HG02588 (cell line): ENCODE measurements around the gene BEND4.
"Not testable (repeated sequence)": the region's sequence is repeated elsewhere in the genome, so short reads cannot be mapped to it uniquely, and the experiment has no call there.

ENCODE experiments used
- ATAC-seq: cut with Tn5 transposase; IDR thresholded peaks from one replicate; pipeline ENCODE4 v1.9.1; 2021; ENCODE audit warnings: mild to moderate bottlenecking, moderate library complexity; ENCODE audit not compliant: unreplicated experiment

Gene BEND4

DNA sequence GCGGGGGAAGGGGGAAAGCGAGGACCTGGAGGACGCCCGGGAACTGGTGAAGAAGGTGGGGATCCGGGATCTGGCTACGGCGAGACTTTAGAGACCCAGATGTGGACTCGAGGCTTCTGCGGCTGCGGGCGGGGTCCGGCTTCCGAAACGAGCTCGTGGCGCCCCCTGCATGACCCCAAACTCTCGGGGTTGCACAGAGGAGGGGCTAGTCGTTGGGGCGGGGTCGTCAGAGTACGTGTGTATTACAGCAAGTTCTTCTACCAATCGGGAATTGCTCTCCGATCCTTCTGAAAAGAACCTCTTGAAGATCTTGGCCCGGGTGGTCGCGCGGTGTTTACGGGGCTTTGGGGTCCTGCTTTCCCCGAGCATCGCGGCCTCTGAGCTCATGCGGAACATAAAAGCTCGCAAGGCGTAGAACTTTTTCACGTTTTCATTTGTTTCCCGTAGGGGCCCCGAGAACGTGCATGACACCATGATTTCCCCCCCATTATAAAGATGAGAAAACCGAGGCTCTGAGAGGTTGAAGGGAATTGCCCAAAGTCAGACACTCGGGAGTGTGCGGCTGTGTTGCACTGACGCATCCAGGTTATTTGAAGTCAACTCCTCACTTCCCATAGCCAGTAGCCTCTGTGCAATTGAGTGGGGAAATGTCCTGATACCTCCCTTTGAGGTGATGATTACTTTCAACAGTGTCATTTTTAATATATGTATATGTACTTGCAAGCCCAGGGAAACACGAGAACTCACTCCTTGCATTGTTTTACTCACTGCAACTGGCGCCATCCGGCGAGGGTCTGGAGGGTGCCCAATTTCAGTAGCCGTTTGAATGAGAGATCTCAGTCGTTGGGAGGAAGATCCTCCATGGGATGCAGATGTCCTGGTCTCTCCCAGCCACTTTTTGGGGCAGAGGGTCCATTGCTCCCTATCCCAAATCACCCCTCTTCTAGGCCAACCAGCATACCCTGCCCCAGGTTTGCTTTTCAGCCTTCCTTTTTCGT lies at the start of gene BEND4:
BEND4 (minus strand) TSS at position 149 of the 998 bp plus-strand sequence. CDS start 512 bp downstream, outside the sequence.
- ATAC-seq: peak; percentile 15

DNA sequence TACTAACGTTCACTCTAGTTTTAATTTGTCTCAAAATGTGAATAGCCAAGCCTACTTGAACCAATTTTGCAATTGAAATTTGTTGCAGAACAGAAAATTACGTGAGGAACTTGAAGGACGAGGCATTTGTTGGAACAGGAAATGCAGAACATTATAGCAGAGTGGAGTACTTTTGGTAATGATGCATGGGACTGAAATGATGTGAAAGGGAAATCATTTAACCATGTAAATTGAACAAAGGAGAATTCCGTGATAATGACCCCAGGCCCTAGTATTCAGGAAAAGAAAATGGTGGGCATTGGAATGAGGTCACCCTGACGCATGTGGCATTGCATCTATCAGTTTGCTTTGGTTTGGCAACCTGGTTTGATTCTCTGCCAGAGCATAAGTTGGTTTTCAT lies 44.9 kb upstream of the BEND4 start:
- ATAC-seq: no peak

DNA sequence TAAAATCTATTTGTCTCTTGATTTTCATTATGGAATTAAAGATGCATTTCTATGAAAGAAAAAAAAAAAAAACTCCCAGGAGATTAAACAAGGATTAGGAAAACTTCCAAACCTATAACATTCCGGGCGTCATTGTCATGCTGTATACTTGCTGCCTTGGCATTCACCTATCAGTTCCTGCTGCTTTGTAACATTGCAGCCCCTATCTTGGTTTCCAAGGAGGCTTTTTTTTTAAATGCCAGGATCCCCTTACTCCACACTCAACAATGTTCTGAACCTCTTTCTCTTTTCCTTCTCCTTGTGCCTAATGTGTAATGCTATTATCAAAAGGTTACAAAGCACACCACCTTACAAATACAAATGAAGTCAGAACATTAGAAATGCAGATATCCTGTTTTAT lies 20.5 kb upstream of the BEND4 start:
- no peak for ATAC-seq

DNA sequence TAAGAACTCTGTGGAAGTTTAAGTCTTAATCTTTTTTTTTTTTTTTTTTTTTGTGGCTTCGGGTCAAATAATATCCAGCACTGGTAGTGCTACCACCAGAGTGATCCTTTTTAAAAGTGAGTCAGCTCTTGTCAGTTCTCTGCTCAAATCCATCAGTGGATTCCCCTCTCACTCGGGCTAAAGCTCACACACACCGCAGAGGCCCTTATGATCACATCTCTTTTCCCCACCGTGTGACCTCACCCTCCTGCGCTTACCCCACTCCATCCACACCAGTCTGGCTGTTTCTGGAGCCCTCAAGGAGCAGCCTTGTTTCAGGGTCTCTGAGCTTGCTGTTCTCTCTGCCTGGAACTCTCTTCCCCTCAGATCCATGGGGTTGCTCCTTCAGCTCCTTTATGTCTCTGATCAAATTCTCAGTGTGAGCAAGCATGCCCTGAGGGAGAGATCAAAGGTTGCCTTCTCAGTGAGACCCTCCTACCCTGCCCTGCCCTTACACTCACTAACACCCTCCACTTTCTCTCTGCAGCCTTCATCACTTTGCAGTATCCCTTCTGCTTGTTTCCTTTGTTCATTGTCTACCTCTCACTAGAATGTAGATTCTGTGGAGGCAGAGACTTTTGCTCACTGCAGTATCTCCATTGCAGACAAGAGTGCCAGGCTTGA lies 19.8 kb upstream of the BEND4 start:
- no peak for ATAC-seq

DNA sequence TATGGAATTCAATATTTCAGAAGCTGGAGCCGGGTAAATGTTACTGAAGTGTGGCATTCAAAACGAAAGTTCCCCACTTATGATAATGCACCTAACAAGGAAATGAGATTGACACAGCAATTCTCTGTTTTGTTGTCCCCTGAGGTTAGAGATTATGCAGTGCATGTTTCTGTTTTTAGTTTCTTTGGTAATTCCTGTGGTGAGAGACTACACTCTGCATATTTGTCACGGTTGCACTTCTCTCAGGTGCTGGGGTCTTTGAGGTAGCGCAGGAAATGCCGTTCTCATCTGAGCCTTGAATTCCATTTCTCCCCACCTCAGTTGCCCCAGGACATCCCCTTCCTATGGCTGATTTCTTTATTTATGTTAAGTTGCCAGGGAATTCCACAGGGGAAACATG lies 15.3 kb upstream of the BEND4 start:
- ATAC-seq: peak; percentile 99

- not testable (repeated sequence) for ATAC-seq
These were observed 13.7 kb upstream of the BEND4 start for GRCh38 chr4:42166186-42166585.

- no peak for ATAC-seq
These were observed 7.0 kb upstream of the BEND4 start for GRCh38 chr4:42159271-42160001.

- peak; percentile 65 for ATAC-seq
These were observed 618 bp downstream of the BEND4 start for GRCh38 chr4:42151568-42152506.

GRCh38 chr4:42150653-42151567 lies 1.5 kb downstream of the BEND4 start:
- peak; percentile 32 for ATAC-seq

DNA sequence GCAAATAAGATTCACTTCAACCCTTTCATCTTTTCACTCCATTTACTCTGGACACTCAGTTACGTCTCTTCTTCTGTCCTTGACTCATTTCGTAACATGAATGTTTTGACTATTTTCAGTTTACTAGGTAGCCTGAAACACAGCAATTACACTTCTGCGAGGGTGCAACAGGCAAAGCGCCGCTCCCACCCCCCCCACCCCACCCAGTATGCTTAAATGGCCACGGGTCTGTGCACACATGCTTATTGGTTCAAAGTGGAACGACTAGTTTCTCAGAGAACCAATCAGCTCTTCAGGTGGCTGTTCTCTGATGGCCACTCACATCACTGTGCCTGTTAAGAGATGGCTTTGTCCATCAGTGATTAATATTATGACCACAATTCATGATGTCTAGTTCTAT lies 3.5 kb downstream of the BEND4 start:
- ATAC-seq: no peak

GRCh38 chr4:42148425-42148824 lies 4.0 kb downstream of the BEND4 start:
- no peak for ATAC-seq

- no peak for ATAC-seq
These were observed 8.4 kb downstream of the BEND4 start for GRCh38 chr4:42144028-42144427.

DNA sequence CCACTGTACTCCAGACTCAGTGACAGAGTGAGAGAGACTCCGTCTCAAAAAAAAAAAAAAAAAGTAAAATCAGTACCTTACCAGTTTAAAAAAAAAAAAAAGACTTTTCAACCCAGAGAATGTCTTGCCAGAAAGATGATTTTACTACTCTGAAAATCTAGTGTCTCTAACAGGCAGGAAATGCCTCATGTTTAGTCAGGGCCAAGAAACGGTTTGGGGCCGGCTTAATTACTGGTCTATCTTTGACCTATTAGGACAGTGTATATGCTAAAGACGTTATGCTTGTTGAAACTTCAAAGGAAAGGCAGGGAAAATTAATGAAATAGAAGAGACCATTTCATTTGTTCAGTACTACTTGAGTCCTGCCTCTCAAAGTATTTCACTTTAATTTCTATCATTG lies 9.9 kb downstream of the BEND4 start:
- ATAC-seq: no peak

GRCh38 chr4:42136371-42136770 lies 16.1 kb downstream of the BEND4 start:
- no peak for ATAC-seq

DNA sequence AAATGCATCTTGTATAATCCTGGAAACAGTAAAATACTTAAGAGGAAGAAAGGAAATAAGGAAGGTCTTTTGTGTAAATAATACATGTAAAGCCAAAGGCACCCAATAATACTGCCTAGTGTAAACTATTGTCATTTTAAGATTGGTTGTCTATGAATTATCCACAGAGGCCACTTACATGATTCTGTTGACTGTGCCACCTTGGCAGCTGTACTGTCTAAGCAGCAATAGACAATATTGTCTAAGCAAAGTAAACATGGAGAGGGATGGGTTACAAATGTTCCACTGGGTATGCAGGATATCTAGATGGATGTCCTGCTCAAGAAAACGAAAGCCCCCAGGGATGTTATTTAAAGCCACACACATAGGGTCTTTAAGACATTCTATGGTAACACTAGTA lies 19.4 kb downstream of the BEND4 start:
- ATAC-seq: no peak

- ATAC-seq: no peak
These were observed 20.4 kb downstream of the BEND4 start for GRCh38 chr4:42132099-42132498.

GRCh38 chr4:42123071-42123644 lies 29.3 kb downstream of the BEND4 start:
- ATAC-seq: no peak

GRCh38 chr4:42122237-42122636 lies 30.2 kb downstream of the BEND4 start:
- ATAC-seq: no peak

- no peak for ATAC-seq
These were observed 32.6 kb downstream of the BEND4 start for GRCh38 chr4:42119886-42120285.
